HG03571 (cell line): ENCODE measurements around the gene URB1.
A peak's percentile ranks its signal among the peaks of the same experiment; 100 is the strongest.
"Not testable (repeated sequence)": the region's sequence is repeated elsewhere in the genome, so short reads cannot be mapped to it uniquely, and the experiment has no call there.

Experiments used
- ATAC-seq: cut with Tn5 transposase; IDR thresholded peaks from one replicate; pipeline ENCODE4 v1.9.1; 2021; ENCODE audit not compliant: unreplicated experiment

Gene URB1, protein sequence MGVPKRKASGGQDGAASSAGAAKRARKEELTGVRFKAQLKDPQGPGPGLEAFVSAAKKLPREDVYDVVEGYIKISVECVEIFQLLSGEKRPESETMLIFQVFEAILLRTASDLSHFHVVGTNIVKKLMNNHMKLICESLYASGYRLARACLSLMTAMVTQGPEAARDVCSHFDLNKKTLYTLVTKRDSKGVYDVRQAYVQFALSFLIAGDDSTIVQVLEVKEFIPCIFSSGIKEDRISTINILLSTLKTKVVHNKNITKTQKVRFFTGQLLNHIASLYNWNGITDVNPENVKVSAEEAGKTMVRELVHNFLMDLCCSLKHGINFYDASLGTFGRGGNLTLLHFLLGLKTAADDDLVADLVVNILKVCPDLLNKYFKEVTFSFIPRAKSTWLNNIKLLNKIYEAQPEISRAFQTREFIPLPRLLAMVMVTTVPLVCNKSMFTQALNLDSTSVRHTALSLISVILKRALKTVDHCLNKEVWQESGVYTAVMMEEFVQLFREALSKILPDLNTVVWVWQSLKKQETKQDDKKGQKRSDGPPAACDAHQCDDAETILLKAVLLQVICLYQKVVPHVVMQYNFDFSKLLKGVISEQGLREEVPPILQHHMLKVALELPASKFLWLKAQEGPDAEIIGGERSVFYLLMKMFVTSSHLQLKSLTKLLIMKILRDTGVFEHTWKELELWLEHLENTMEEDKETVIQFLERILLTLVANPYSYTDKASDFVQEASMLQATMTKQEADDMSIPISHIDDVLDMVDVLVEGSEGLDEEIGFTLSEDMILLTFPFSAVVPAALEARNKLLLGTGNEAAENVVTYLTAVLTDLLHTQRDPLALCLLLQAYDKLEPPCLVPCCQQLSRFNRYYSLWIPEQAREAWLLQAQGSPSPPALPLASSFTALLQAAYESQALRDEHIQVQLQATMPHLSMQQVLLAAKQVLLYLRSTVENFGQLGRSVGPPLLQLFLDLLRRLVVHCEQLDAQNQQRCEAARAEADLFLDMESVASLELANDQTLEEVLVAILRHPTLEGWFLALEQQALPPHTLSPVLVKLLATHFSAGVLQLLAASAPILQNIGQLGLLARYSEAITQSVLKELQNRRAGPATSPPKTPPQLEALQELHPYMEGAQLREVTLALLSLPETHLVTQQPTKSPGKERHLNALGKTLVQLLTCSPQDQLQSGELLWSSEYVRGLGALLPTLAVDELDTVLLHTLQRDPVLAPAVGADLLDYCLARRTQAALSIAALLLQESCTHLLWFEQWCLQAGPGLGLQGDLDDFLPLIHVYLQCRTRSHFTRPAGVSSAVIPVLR (N-terminal part only)

DNA sequence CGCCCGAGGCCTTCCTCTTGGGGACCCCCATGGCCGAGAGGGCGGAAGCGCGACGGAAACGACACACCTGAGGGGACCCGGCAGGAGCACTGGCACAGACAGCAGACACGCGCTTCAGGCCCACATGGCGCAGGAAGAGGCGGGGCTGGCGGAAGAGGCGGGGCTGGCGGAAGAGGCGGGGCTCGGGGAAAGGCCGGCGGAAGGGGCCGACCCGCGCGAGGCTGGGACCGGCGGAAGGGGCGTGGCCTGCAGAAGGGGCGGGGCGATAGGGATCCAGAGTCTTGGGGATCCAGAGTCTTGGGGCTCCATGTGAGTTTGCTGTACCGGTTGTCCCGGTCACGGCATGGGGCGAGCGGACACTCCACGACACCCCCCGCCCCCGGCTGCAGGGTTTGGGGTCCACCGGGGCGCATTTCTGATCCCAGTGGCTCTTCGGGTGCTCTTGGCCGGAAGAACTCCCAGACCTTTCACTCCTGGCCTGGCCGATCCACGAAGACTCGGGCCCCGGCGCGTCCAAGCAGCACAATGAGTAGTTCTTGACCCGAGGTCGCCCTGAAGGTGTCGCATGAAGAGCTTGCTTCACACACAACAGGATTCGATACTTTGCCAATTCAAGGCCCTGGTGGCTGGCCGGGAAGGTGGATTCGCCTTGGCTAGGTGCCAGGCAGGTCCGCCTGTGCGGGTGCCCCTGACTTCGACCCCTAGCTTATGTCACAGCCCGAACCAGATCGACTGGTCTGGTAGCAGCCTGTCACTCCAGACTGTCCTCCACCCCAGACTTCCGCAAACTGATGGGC, at the start of gene URB1:
Gene URB1, minus strand, starts transcription at position 133 of the 797 bp plus-strand sequence. Its CDS starts 102 bp downstream, at position 31.
- peak; percentile 90 for ATAC-seq

DNA sequence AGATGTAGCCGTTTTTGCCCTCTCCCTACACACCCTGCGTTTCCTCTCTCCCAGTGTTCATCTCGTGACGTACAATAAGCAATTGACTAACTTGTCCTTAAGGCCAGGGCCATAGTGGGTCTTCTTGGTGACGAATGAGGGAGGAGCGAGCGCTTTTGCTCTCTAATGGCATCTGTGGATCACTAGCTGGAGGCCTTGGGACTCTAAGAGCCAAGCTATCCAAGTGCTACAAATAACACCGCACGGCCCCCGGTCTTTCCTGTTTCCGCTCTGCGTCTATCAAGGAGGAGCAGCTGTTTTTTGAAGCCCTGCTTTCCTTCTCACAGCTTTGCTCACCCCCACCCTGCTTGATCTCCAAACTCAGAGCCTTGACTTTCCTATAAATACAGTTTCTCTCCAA, 44.9 kb upstream of the URB1 start:
- no peak for ATAC-seq

DNA sequence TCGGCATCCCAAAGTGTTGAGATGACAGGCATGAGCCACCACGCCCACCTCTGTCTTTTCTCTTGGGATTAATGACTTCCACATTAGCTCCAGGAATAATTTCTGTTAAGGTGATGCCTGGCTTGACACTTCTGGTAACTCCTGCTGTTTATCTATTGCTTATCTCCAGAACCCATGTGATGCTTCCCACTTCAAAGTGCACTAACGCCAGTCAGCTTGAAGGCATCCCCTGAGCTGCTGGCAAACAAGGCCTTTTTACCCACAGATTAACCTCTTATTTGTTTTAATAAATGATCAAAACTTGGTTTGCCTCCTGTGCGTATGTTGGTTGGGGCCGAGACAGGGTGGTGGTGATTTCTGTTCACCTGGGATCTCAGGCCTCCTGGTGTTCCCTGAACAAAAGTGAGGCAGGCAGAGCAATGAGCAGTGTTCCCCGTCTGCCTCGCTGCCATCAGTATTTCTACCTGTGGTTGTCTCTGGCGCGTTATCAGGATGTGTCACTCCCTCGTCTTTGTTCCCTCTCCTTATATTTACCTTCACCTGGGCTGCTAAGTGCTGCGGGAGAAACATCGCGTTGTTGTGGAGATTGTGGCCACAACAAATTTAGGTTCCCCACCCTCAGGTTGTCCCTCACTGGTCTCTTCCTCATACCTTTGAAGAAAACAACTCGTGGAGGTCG, 40.3 kb upstream of the URB1 start:
- not testable (repeated sequence) for ATAC-seq

DNA sequence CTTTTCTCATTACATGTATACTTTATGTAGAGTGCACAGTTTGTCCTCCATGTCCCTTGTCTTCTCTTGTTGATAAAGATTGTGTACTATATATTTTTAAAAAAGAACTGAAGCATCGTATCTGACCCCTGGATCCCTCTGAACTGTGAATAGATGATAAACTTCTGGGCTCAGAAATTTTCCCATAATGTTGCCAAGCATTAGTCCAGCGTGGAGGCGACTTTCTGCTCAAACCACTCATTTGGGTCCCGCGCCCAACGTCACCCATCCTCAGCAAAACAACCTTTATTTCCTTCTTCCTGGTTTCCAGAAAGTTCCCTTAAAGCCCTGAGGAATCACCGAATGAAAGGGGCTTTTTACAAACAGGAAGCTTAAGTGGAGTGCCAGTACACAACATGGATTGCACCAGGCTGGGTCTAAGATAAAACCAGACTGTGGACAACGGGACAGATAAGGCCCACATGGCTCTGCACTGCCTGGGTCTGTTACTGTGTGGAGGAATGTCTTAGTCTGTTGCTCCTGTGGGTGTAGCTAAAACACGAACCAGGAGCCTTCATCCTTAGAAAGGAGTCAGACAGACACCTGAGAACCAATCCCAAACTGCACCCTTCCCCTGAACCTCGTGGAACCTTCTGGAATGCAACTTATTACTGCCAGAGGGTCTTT, 35.3 kb upstream of the URB1 start:
- ATAC-seq: no peak

DNA sequence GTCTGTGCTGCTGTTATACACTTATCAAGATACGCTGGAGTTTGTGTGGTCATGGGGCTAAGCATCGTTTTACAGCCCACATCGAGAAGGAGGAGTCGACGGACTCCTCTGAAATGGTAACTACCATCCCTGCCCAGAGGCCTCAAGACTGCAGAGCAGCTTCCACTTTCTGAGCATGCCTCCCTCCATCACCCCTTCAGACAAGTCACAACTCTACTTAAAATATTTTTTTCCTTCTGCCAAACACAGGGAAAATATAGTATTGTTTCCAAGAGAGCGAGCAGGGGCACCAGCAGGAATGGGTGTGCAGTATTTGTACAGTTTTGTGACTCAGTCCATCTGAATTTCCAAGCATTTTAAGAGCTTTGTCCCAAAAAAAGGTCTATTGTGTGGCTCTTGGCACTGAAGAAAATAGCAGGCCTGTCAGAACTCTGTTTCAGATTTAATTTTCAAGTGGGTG, 33.8 kb upstream of the URB1 start:
- no peak for ATAC-seq

DNA sequence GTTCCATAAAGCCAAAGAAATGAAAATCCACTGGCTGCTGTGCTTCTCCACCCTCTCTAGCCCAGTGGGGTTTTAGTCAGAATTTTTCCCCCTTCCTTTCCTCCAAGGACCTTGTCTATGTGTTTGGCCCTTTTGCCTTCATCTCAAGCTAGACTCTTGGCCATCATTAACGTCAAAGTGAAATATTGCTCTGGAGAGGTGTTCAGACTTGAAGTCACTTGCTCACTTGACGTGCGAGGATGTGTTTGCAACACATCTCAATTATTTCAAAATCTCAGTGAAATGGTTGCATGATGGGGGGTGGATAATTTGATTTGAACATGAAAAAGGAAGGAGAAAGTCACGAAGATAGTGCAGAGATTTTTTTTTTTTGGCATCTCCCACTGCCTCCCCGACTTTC, 33.3 kb upstream of the URB1 start:
- no peak for ATAC-seq

DNA sequence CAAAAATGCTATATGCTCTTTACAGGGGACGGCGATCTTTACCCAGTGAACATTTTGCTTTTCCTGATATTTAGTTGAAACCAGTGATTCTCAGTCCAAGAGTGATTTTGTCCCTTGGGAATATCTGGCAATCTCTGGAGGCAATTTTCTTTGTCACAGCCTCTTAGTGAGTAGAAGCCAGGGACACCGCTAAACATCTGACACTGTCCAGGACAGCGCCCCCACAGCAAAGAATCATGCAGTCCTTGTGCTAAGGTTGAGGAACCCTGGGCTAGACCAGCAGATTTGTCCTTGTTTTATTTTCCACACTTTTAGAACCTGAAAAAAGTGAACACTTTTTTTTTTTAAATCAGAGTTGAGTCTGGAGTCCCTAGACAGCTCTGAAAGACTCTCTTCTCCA, 32.8 kb upstream of the URB1 start:
- ATAC-seq: no peak

DNA sequence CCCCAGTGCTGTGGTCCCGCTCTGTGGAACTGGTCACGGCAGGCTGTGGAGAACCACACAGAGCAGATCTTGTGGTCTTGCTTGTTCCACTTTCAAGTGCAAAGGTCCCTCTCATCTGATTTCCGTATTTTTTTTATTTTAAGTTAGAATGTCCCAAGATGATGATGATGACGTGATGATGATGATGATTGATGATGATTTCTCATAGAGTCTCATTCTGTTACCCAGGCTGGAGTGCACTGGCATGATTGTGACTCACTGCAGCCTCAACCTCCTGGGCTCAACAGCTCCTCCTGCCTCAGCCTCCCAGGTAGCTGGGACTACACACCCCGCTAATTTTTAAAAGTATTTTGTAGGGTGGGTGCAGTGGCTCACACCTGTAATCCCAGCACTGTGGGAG, 31.9 kb upstream of the URB1 start:
- no peak for ATAC-seq

DNA sequence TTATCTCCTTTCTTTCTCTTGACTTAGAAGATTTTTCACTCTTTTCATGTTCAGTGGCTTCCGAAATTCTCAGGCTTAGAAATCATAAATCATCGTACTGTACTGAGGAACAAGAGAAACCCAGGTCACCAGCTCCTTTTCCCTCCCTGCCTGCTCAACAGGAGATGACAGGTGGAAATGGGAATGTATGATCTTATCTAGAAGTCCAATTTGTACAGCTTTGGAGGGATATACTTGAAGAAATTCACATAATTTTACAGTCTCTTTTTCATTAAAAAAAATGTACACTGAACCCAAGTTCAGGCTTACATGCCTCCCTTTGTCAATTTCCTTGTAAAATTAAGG, 31.4 kb upstream of the URB1 start:
- ATAC-seq: no peak

DNA sequence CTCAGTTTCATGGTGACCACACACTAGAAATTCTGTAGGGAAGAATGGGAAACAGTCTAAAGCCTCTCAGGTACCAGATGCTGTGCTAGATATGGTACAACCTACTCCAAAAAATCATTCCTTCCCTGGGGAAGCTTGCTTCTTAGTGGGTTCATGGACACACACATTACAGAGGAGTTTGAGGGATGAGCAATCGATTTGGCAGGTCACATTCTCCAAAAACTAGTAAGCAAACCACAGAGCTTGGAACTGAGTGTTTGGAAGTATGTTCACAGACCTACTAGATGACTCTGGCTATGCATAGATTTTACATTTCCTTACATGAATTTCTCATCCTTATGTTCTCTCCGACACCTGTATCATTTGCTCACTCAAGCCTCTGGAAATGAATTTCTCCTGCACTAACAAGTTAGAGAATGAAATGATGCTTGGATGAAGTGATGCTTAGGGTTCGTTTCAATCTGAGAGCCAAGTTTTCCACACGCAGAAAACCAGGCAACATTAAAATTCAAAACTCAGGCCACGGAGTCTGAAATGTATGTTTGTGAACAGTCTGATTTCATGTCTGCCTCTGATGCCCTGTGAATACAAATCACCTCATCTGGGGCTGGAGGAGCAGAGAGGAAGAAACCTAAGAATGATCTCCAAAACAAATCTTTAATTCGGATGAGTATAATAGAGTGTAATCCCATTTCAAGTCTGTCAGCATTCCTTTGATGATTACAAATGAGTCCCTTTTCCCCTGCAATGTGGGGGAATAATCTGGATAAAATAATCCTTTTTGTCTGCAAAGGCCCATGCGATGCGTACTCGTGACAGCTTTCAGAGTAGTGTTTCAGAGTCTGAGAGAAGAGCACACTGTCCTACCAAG, 30.7 kb upstream of the URB1 start:
- ATAC-seq: no peak

DNA sequence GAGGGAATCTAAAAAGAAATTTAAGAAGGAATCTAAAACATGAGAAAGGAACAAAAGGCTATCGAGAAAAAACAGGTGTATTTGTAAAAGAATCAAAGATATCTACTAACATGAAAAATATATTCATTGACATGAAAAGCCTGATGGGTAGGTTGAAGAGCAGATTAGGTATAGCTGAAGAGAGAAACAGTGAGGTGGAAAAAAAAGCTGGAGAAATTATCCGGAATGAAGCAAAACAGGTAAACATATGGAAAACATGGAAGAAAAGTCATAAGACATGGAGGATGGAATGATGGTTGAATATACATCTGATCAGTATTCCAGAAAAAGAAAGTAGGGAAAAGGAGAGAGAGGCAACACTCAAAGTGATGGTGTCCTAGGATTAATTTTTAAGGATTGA, 29.3 kb upstream of the URB1 start:
- no peak for ATAC-seq

DNA sequence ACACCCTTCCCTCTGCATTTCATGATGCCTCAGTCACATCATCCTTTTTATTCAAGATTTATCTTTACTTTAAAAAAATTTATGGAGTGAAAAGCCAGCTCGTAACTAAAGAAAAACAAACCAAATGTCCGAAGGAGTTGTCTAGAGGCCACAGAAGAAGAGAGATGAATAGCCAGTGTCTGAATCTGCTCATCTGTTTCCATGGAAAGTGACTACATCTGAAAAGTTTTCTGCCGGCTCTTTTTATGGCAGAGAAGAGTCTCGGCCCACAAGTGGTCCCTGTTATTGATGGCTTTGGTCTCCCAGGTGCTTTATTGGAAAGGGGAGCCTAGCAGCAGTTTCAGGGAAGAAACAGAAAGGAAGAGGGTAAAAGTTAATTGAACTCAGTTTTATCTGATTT, 25.3 kb upstream of the URB1 start:
- ATAC-seq: no peak

DNA sequence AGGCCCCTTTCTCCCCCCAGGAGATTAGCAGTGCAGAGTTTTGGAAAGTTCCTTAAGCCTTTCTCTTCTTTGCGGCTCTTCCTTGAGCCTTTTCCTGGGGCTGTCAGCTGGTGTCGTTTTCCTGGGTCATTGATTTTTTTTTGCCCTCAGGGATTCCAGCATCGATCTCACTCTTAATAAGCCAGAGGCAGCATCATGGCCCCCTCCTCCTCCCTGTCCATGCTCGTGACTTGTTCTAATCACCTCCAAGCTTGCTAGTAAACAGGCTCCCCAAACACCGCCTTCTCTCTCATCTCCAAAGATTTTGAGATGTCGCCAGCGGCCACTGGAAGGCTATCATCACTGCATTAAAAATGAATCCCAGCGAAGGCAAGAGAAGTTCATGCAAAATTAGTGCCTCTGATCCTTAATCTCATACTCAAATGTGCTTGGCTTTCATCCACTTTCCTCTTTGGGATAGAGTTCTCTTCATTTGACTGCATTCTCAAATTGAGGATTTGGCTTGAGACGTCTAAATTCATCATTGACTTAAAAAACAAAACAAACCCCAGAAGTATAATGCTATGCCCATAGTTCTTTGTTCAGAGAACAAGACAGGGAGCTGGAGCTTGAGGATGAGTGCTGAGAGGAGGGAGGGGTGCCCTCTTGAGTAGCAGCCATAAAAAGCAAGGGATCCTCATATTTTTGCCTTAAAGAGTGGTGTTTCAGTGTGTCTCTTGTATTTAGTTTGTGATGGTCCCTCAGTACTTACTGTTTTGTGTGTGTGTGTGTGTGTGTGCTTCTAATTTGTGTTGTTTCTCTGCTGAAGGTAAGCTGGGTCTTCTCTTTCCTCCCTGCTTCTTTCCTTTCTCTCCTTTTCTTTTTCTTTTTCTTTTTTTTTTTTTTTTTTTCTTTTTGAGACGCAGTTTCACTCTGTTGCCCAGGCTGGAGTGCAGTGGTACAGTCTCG, 22.9 kb upstream of the URB1 start:
- ATAC-seq: no peak

DNA sequence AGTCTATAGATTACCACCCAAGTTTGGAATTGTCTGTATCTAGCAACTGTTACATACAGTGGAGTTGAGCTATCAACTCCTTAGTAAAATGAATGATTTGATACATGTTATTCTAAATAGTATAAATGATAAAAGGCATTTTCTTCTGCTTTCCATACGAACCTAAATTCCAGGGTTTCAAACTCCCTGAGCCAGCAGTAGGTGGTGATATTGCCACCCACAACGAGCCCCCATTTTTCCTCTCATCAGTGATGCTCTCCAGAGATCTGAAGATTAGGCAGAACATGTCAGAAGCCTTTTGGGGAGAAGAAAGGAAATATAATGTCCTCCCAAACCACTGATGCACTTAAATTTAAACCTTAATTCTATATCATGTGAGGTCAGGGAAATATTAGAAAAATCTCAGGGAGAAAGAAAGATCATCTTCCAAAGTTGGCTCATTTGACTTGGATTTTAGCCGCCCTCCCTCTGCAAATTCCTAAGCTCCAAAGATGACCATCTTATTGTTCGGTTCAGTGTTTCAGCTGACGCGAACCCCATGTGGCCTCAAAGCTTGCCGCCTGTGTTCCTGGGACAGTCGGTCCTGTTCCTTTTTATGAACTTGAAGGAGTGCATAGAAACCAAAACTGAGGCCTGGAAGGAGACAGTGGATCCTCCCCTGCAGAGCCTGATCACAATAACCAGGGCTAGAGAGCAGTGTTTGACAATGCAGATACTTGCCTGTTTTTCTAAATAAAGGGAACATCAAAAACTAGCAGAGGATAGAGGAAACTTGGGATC, 22.0 kb upstream of the URB1 start:
- no peak for ATAC-seq

DNA sequence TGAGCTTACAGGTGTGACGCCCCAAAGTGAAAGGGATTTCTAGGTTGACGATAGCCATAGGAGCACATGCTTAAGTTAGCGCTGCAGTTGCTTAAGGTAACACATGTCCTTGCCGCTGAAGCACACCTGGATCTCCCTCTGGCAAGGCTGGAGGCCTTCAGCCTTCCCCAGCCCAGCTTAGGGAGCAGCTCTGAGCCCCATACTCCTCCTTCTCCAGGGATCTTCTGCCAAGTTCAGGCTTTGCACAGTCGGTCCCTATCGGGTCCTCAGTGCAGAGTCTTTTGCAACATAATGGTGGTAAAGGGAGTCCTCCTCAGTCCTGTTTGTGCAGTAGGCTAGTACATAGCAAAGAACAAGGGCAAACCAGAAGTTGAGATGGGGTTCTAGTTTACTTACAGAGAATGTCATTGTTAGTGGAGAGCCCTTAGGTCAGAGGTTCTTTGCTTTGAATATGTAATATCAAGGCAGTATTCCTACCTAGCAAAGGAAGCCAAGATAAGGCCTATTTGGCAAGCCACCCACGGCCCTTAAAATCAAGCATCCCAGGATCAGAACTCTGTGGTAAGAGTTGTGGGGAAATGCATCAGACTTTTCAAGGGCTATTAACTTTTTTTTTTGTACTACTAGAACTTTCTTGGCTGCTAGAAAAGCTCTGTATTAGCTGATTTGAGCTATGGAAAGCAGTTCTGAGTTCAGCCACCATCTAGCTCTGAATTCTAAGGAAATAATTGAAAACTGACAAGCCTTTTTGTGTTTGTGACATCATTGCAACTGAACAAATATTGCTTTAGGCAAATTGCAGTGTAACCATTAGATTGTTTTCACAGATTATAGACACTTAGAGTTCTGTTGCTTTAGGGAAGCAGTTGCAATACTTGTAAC, 21.1 kb upstream of the URB1 start:
- no peak for ATAC-seq
